Large intestine (tissue), 3 donors: Measurements from ENCODE around the gene ACSF2. TPM values are rescaled to one million over a fixed set of nuclear protein-coding genes. Genes with fewer than 3 reads are reported as not detected.
A peak's percentile ranks its signal among the peaks of the same experiment; 100 is the strongest.
"Not testable (repeated sequence)": the region's sequence is repeated elsewhere in the genome, so short reads cannot be mapped to it uniquely, and the experiment has no call there.

Experiments used
- DNase-seq, 2 donors: peaks; one replicate each; pipeline versions ENCODE4 v3.0.0 to v3.0.0-alpha.2; 2013
- H3K27ac ChIP-seq: one replicate; pipeline ENCODE4 v1.5.1; 2013; ENCODE audit warnings: low read length
- H3K27me3 ChIP-seq: 2 replicates; pipeline ENCODE4 v1.6.1; 2013; ENCODE audit warnings: low read length; ENCODE audit not compliant: control insufficient read depth, insufficient read depth
- H3K36me3 ChIP-seq: 2 replicates; pipeline ENCODE4 v1.6.1; 2013; ENCODE audit warnings: low read length; ENCODE audit not compliant: control insufficient read depth, insufficient read depth
- H3K4me1 ChIP-seq: one replicate; pipeline ENCODE4 v1.6.1; 2013; ENCODE audit warnings: low read length; ENCODE audit not compliant: control insufficient read depth, insufficient read depth
- H3K4me3 ChIP-seq: one replicate; pipeline ENCODE4 v1.5.1; 2013; ENCODE audit warnings: low read length
- H3K9me3 ChIP-seq: one replicate; pipeline ENCODE4 v1.6.1; 2013; ENCODE audit warnings: mild to moderate bottlenecking, low read depth, low read length, moderate library complexity; ENCODE audit not compliant: control insufficient read depth
- WGBS: methylation state at CpG from one replicate; pipeline ENCODE4 v1.1.5; 2013; ENCODE audit warnings: low lambda C conversion rate; ENCODE audit not compliant: insufficient coverage; 5-methylcytosine and 5-hydroxymethylcytosine counted together
- polyA plus RNA-seq: library from polyadenylated mRNA; unstranded; fragments of 120-200 nt; gene quantifications from one replicate; pipeline ENCODE4 v1.2.1, GENCODE V29; 2013

The ACSF2 gene
- polyA plus RNA-seq, 1 donor = 77.8 TPM

DNA sequence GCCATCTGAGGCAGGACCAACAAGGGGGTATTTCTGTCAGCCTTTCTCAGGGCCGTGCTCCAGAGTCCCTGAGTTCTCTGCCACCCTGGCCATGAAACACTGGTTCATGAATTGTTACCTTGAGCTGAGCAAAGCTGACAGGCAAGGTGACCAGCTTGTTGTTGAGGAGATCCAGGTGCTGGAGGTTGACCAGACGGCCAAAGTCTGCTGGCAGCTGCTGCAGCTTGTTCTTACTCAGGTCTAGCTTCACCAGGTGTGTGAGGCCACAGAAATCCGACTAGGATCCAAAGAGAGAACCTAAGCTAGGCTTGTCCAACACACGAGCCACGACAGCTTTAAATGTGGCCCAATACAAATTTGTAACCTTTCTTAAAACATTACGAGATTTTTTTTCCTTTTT is 33.4 kb upstream of the ACSF2 start:
- no peaks in the 10 kb centered on the region for H3K4me1 ChIP-seq
- no peaks in the 10 kb centered on the region for H3K27me3 ChIP-seq
- no peak overlapping the region for H3K4me3 ChIP-seq
- no peak overlapping the region for H3K27ac ChIP-seq
- 100% methylated on average over 1 of the region's 6 CpGs for WGBS
- no peak for DNase-seq
- H3K36me3 ChIP-seq = peaks cover 70% of the 10 kb centered on the region
- peaks cover 2% of the 10 kb centered on the region for H3K9me3 ChIP-seq

DNA sequence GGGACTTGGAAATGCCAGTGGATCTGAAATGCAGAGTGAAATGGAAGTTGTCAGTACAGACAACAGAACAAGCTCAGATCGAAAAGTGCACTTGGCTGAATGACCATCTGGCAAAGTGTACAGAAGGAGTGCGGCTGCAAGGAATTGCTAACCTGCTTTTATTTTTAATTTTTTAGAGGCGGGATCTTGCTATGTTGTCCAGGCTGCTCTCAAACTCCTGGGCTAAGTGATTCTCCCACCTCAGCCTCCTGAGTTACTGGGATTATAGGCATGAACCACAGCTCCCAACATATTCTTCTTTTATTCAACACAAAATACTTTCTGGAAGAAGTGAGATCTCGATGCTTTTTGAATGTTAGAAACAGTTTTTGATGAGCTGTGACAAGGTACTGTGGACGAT is 32.3 kb upstream of the ACSF2 start:
- H3K27ac ChIP-seq = no peak overlapping the region
- no peaks in the 10 kb centered on the region for H3K27me3 ChIP-seq
- peaks cover 60% of the 10 kb centered on the region for H3K36me3 ChIP-seq
- H3K4me3 ChIP-seq = no peak overlapping the region
- no peak for DNase-seq
- no peaks in the 10 kb centered on the region for H3K4me1 ChIP-seq
- H3K9me3 ChIP-seq = peaks cover 2% of the 10 kb centered on the region
- no CpG with 5 or more reads among the region's 5 CpGs for WGBS

- no peak overlapping the region for H3K27ac ChIP-seq
- no peaks in the 10 kb centered on the region for H3K4me1 ChIP-seq
- no peak overlapping the region for H3K4me3 ChIP-seq
- H3K36me3 ChIP-seq = peaks cover 52% of the 10 kb centered on the region
- no peaks in the 10 kb centered on the region for H3K27me3 ChIP-seq
- WGBS = no CpG with 5 or more reads among the region's 3 CpGs
- no peak for DNase-seq
- peaks cover 2% of the 10 kb centered on the region for H3K9me3 ChIP-seq
These were observed 31.3 kb upstream of the ACSF2 start for GRCh38 chr17:50394711-50395110.

DNA sequence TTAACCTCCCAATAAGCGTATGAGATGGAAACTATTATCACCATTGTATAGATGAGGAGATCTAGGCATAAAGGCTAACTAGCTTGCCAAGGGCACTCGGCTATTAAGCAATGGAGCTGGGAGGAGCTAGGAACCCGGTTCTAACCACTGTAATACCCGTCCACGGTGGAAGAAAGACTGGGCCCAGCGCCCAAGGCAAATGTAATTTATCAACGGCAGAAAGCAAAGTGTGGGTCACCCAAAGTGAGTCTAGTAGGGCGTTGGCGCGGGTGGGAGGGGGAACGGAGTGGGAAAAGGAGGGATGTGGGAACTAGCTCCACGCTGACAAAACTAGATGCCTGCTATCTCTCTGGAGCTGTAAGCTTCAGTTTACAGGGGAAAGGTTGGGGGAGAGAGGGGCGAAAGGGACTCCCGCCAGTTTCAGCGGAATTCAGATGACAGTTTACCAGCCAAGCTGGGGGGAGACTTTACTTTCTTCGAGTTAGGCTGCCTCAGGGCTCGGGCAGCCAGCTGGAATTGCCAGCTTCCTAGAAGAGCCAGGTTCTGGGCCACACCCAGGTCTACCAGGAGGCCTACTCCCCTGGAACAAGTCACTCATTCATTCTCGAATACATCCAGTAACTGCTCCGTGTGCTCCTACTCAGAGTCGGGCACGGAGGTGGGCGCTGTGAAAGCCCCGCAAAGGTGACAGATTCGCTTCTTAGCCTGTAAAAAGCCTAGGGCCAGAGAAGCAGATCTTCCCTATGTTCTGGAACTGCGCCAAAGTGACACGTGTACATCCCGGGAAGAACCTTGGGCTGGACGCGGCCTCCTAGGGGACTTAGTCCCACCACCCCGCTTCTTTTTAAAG is 29.5 kb upstream of the ACSF2 start:
- H3K27me3 ChIP-seq = no peaks in the 10 kb centered on the region
- 7% methylated on average over 3 of the region's 30 CpGs for WGBS
- H3K4me3 ChIP-seq = peak overlapping the region; percentile 99
- peak; percentile 42 to 78 for DNase-seq
- peak overlapping the region; percentile 90 for H3K27ac ChIP-seq
- peaks cover 36% of the 10 kb centered on the region for H3K36me3 ChIP-seq
- peaks cover 2% of the 10 kb centered on the region for H3K9me3 ChIP-seq
- H3K4me1 ChIP-seq = no peaks in the 10 kb centered on the region

- peak; percentile 84 to 85 for DNase-seq
- peaks cover 28% of the 10 kb centered on the region for H3K36me3 ChIP-seq
- H3K4me1 ChIP-seq = no peaks in the 10 kb centered on the region
- no peaks in the 10 kb centered on the region for H3K27me3 ChIP-seq
- peaks cover 2% of the 10 kb centered on the region for H3K9me3 ChIP-seq
- no CpG with 5 or more reads among the region's 70 CpGs for WGBS
- H3K27ac ChIP-seq = peak within 1 kb of the TSS; percentile 90
- peak within 1 kb of the TSS; percentile 99 for H3K4me3 ChIP-seq
These were observed 28.7 kb upstream of the ACSF2 start, which contains the start of gene LRRC59 for GRCh38 chr17:50397111-50397918. LRRC59 (minus strand) TSS chr17:50397523; CDS start chr17:50397317, 206 bp downstream.

DNA sequence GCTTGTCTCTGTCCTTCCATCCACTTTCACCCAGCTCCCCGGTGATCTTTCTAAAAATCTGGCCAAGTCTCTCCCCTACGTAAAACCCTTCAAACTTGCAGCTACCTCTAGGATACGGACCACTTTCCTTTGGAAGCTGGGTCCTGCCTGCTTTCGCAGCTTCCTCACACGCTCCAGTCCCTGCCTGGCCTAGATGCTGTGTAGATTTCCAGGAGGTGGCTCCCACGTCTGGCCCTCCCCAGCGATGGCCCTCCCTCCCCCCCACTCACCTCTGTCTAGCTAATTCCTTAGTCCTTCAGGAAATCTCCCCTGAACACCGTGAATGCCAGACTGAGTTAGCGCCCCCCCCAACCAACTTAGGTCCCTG is 28.1 kb upstream of the ACSF2 start:
- H3K4me3 ChIP-seq = no peak overlapping the region
- 57% methylated on average over 1 of the region's 9 CpGs for WGBS
- no peaks in the 10 kb centered on the region for H3K27me3 ChIP-seq
- peaks cover 2% of the 10 kb centered on the region for H3K9me3 ChIP-seq
- DNase-seq = no peak
- H3K36me3 ChIP-seq = peaks cover 22% of the 10 kb centered on the region
- H3K4me1 ChIP-seq = no peaks in the 10 kb centered on the region
- H3K27ac ChIP-seq = no peak overlapping the region

DNA sequence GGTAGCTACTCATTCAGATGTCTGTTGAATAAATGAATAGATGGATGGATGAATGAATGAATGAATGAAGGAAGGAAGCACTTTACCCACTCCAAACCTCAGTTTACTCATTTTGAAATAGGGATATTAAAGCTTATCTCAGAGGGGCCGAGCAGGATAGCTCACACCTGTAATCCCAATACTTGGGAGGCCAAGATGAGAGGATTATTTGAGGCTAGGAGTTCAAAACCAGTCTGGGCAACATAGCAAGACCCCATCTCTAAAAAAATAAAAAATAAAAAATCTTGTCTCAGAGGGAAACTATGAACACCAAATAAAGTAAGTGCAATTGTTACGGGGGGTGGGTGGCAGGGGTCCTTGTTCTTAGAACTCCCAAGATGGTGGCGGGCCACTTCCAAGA is 27.3 kb upstream of the ACSF2 start:
- H3K9me3 ChIP-seq, DNase-seq, H3K4me1 ChIP-seq, H3K27me3 ChIP-seq, H3K4me3 ChIP-seq, H3K27ac ChIP-seq: not testable (repeated sequence)
- no CpG with 5 or more reads among the region's 3 CpGs for WGBS
- peaks cover 14% of the 10 kb centered on the region for H3K36me3 ChIP-seq

- H3K27me3 ChIP-seq, DNase-seq, H3K4me1 ChIP-seq, H3K4me3 ChIP-seq, H3K27ac ChIP-seq, H3K9me3 ChIP-seq, H3K36me3 ChIP-seq: not testable (repeated sequence)
- WGBS = no CpG with 5 or more reads among the region's 8 CpGs
These were observed 26.4 kb upstream of the ACSF2 start for GRCh38 chr17:50399591-50399990.

- not testable (repeated sequence) for DNase-seq, H3K36me3 ChIP-seq, H3K27ac ChIP-seq, H3K9me3 ChIP-seq, H3K4me3 ChIP-seq, H3K4me1 ChIP-seq, H3K27me3 ChIP-seq
- WGBS = no CpG with 5 or more reads among the region's 4 CpGs
These were observed 20.7 kb upstream of the ACSF2 start for GRCh38 chr17:50405351-50405750.

DNA sequence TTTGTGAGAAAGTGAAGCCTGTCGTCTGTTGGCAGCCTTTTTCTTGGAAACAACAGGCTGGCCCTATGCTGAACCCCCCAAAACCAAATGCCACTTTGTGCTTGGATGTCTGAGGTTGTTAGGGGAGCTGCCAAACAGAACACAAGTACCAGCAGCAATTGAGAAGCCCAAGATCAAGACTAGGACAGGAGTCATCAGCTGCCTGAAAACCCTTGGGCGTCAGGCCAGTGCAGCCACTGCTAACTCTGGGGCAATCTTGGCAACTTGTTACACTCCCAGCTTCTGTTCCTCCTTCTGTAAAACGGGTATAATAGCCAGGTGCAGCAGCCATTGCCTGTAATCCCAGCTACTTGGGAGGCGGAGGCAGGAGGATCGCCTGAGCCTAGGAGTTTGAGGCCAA is 19.4 kb upstream of the ACSF2 start:
- Histone ChIP-seq H3K27me3 (no peaks in the 10 kb centered on the region), H3K9me3 (no peaks in the 10 kb centered on the region), H3K36me3 (no peaks in the 10 kb centered on the region), H3K27ac (no peak overlapping the region), H3K4me3 (no peak overlapping the region), H3K4me1 (no peaks in the 10 kb centered on the region)
- DNase-seq = no peak
- WGBS = no CpG with 5 or more reads among the region's 5 CpGs
